GM21619 (cell line): ENCODE data around the gene AIFM2.
"Not testable (repeated sequence)": the region's sequence is repeated elsewhere in the genome, so short reads cannot be mapped to it uniquely, and the experiment has no call there.

Source experiments
- ATAC-seq: cut with Tn5 transposase; IDR thresholded peaks from one replicate; pipeline ENCODE4 v1.9.1; 2021; ENCODE audit not compliant: unreplicated experiment

The AIFM2 gene

DNA sequence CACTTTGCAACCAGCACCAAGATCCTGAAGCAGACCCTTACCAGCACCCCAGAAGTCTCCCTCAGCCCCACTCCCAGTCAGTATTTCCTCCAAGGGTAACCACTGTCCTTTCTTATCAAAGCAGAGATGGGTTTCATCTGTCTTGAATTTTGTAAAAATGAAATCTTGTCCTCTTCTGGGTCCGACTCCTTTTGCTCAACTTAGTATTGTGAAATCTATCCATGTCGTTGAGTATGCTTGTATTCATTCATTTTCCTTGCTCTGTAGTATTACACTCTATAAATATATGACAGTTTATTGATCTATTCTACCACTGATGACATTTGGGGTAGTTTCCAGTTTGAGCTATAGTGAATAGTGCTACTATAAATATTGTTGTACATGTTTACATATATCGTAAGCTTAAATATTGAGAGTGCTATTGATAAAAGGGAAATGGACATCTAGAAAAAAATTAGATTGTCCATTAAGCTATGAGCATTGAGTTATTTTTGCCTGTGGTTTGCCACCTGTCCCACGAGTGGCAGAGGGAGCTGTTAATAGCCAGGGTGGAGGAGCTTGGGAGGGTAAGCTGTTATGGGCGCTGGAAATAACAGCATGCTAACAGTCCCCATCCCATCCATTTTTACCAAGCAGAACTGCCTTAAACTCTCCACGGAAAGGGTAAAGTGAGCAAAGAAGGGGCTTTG is 36.5 kb downstream of the AIFM2 start:
- no peak for ATAC-seq

- no peak for ATAC-seq
These were observed 38.4 kb downstream of the AIFM2 start for GRCh38 chr10:70094250-70094649.

- ATAC-seq = no peak
These were observed 39.2 kb downstream of the AIFM2 start for GRCh38 chr10:70093335-70093944.

DNA sequence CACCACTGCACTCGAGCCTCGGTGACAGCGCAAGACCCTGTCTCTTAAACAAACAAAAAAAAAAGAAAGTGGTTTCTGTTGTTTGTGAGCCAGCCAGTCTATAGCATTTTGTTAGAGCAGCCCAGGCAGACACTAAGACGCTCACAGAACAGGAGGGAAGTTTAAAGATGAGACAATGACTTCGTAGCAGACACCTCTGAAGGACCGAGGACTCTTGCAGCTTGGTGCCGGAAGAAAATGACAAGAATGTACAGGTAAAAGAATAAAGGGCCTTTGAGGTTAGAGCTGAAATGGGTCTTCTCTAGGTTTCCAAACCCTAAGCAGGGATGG is 40.3 kb downstream of the AIFM2 start:
- no peak for ATAC-seq

DNA sequence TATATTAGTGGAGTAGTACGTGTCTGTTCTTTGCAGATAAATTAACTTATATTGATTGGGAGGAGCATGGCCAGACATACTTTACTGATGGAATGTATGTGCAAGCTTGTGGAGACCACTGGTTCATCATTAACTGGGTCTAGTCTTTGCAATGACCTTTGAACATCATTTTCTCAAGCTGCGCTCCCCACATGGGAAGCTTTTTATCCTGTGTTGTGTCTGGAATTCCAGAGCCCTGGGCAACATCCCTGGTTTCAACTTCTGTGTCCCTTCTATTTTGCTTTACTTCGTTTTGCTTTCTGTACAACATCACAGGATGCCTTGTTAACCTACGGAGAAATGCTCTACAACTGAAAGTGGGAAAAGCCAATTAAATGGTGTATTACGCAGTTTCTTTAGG is 41.7 kb downstream of the AIFM2 start:
- ATAC-seq = no peak

GRCh38 chr10:70090013-70090412 is 42.6 kb downstream of the AIFM2 start:
- no peak for ATAC-seq

GRCh38 chr10:70088308-70088698 is 44.3 kb downstream of the AIFM2 start:
- ATAC-seq = no peak

- ATAC-seq = no peak
These were observed 44.9 kb downstream of the AIFM2 start for GRCh38 chr10:70087616-70088307.

- no peak for ATAC-seq
These were observed 46.5 kb downstream of the AIFM2 start for GRCh38 chr10:70085975-70086613.

GRCh38 chr10:70084189-70084588 is 48.4 kb downstream of the AIFM2 start:
- ATAC-seq = no peak

DNA sequence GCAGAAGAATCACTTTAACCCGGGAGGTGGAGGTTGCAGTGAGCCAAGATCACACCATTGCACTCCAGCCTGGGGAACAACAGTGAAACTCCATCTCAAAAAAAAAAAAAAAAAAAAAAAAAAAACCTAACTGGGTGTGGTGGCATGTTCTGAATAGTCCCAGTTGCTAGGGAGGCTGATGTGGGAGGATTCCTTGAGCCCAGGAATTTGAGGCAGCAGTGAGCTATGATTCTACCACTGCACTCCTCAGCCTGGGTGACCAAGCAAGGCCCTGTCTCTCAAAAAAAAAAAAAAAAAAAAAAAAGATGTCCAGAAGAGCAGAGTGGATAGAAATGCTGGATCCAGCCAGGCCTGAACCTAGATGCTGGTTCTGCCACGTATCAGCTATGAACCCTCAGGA is 51.8 kb downstream of the AIFM2 start:
- not testable (repeated sequence) for ATAC-seq

GRCh38 chr10:70078937-70079336 is 53.7 kb downstream of the AIFM2 start:
- no peak for ATAC-seq

GRCh38 chr10:70078329-70078728 is 54.3 kb downstream of the AIFM2 start:
- ATAC-seq = no peak

- ATAC-seq = no peak
These were observed 57.7 kb downstream of the AIFM2 start for GRCh38 chr10:70074971-70075370.

- no peak for ATAC-seq
These were observed 58.5 kb downstream of the AIFM2 start for GRCh38 chr10:70074165-70074564.

- ATAC-seq = no peak
These were observed 61.8 kb downstream of the AIFM2 start for GRCh38 chr10:70070834-70071233.

DNA sequence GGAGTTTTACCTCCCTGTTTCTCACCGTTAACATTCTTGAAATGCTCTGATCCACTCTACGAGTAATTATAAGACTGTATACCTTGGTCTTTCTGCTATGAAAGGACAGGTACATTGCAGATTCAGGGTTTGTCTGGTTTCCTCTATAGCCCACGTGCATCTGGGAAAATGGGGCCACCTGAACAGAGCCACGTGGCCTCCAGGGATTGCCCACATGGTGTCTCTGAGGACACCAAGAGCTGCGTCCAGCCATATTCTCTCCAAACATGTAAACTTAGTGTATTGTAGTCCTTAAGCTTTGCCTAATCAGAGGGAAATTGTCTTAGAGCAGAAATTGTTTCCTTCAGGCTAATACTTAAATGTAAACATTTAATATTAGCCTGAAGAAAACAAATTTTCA is 63.3 kb downstream of the AIFM2 start:
- ATAC-seq = no peak

DNA sequence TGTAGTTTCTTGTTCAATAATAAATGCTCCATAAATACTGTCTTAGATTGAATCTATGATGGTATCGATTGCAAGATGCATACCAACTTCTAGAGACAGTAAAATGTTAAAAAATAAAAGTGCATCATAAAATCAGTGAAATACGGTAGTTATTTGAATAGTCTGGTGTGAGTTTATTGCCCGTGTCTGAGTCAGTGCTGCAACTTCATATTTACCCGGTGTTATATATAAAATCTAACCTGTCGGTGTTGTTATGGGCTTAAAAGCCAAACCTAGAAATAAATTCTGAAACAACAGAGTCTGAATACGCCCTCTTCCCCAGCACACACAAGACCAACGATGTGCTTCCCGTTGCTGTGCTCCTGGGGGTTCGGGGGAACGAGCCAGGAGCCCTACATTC is 63.7 kb downstream of the AIFM2 start:
- no peak for ATAC-seq

GRCh38 chr10:70067586-70067985 is 65.0 kb downstream of the AIFM2 start:
- no peak for ATAC-seq

DNA sequence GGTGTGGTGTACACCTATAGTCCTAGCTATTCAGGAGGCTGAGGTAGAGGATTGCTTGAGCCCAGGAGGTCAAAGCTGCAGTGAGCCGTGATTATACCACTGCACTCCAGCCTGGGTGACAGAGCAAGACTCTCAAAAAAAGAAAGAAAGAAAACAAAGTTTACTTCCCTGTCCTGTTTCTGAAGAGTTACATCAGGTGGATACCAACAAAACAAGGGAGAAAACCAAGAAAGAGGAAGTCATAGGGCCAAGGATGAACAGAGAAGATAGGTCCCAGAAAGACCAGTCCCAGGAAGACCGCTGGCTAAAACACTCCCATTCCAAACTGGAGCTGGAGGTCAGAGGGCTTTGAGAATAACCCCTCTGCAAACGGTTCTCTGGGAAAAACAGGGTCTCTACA is 66.4 kb downstream of the AIFM2 start:
- no peak for ATAC-seq

- no peak for ATAC-seq
These were observed 68.1 kb downstream of the AIFM2 start for GRCh38 chr10:70064486-70064885.
